GM03348 (cell line): Measurements from ENCODE around the gene RS1.
A peak's percentile ranks its signal among the peaks of the same experiment; 100 is the strongest.

Experiments used
- DNase-seq: peaks from one replicate; pipeline ENCODE4 v3.0.0; 2012; ENCODE audit warnings: low spot score

RS1 gene

DNA sequence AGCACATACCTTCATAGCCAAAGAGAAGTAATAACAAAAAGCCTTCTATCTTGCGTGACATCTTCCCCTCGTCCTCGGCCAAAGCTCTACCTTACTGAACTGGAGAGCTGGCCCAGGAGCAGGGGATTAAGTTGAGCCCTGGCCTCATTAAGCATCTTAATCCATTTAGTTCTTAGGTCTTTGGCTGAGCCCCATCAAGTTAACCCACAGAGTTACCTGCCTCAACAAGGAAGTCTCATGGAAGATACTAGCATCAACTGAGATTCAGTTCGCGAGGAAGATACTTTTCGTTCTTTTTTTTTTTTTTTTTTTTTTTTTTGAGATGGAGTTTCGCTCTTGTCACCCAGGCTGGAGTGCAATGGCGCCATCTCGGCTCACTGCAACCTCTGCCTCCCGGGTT lies at the start of gene RS1:
Gene RS1 (minus strand): TSS at position 101 of the 400 bp plus-strand sequence. CDS start 40 bp downstream, at position 61.
- DNase-seq: no peak

DNA sequence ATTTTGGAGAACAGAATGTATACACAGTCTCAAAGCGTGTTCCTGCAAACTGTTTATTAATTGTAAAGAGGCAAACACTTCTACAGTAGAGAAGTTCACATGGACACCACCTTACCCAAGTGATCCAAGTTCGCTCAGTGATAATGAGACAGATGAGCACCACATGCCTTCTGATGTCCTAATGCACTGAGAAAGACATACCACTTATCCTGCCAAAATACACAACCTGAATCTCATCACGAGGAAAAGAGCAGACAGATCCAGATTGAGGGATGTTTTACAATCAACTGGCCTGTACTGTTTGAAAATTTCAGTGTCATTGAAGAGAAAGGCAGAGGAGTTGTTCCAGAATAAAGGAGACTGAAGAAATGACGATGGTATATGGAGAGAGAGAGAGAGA lies 47.9 kb upstream of the RS1 start:
- DNase-seq: no peak

DNA sequence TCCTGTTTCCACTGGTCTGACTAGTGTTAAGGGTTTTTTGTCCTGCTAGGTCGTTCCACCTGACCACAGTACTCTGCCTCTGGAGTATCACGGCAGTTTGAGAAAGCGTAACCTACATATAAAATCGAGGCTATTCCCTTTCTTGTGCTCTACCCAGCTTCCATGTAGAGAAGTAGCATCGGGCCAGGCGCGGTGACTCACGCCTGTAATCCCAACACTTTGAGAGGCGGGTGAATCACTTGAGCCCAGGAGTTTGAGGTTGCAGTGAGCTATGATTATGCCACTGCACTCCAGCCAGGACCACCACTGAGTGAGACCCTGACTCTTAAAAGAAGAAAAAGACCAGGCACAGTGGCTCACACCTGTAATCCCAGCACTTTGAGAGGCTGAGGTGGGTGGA lies 43.0 kb upstream of the RS1 start:
- DNase-seq: no peak

DNA sequence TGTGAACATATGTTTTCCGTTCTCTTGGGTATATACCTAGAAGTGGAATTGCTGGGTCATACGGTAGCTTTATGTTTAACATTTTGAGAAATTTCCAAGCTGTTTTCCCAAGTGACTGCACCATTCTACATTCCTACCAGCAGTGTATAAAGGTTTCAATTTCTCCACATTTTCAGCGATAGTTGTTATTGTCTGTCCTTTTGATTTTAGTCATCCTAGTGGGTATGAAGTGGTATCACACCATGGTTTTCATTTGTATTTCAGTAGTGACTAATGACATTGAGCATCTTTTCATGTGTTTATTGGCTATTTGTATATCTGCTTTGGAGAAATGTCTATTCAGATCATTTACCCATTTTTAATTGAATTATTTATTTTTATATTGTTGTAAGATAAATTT lies 37.9 kb upstream of the RS1 start:
- no peak for DNase-seq

DNA sequence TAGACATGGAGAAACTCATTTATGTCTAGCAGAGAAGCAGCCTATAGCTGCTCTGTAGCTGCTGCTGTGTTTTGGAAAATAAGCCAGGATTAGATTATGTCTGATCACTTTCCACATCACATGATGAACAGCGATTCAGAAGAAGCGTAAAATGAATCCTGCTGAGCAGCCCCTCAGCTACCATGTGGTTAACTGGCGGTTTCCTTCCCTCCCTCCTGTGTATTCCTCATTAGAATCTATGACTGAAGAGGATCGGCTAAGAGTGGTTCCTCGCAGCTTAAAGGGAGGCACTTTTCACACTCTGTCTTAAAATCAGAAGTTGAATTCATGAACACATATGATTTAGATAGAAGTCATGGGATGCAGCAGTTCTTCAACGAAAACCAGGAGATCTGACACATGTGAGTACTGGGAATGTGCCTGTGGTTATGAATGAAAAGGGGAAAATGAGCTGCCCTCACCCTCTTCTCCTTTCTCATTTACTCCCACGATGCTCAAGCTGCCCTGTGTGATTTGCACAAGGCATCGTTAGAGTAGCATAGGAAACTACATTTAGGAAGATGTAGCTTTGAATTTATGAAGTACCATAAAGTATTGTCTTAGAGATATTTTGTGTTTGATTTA lies 35.6 kb upstream of the RS1 start, which contains the start of gene PPEF1:
Gene PPEF1 (plus strand): TSS at position 220 of the 624 bp plus-strand sequence. CDS start 136 bp downstream, at position 356.
- DNase-seq: no peak

DNA sequence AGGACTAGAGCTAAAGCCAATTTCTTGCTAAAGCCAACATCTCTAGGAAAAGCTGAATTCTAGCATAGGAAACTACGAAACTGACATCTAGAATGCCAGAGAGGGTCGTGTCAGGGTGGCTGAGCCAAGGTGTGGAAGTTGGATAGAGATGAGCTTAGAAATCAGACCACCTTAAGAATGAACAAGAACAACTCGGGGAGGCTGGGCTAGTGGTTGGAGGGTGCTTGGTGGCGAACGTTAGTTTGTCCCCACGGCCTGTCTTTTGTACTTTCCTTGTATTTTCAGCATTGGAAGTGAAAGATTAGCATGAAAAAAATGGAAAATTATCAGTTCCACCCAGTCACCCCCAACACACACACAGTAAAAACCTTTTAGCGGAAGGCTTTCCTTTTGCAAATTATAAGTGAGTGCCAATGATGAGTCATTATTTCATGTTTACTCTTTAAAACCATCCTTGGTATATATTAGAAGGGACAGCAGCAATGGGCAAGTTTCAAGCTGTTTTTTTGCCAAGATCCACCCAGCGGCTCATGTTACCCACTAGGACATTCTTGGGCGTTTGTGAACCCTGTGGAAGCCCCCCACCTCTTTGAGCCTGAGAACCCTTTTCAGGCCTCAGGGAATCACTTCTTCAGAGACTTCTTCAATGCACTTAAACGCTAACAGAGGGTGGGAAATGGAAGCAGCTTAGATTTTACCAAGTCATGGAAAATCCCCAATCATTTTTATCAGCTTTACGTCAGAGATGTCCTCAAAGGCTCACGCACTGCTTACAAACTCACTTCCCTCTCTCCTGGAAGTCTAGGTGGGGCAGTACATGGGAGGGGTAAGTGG lies 30.7 kb upstream of the RS1 start:
- DNase-seq: peak; percentile 4

DNA sequence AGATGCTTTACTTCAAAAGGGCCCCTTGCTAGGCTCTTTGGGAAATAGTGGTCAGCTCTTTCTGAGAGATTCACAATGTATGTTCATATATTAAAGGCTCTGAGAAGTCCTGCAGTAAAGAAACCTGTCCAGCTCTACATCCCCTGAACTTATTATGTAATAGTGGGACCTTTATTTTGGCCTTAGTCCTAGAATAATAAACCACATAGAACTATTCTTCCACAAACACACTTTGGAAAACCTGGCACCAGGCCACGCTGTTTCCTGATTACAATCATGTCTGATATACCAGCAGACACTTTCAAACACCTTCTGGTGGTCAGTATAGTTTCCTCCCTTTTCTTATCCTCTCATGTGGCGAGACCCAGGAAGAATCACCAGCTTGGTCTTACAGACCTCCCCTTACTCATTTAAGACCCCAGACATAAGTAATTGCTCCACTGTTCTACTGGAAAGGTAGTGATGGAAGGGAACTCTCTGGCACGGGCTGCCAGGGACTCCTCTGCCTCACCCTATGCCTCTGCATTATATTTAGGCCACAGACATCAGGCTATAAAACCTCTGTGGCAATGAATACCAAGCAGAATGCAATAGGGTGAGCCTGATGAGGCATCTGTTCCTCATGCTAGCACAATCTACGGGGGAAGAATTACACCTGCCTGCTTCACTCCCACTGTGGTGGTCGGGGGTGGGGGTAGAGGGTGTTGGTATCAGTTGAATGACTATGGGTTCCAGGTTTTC lies 29.9 kb upstream of the RS1 start:
- DNase-seq: no peak

DNA sequence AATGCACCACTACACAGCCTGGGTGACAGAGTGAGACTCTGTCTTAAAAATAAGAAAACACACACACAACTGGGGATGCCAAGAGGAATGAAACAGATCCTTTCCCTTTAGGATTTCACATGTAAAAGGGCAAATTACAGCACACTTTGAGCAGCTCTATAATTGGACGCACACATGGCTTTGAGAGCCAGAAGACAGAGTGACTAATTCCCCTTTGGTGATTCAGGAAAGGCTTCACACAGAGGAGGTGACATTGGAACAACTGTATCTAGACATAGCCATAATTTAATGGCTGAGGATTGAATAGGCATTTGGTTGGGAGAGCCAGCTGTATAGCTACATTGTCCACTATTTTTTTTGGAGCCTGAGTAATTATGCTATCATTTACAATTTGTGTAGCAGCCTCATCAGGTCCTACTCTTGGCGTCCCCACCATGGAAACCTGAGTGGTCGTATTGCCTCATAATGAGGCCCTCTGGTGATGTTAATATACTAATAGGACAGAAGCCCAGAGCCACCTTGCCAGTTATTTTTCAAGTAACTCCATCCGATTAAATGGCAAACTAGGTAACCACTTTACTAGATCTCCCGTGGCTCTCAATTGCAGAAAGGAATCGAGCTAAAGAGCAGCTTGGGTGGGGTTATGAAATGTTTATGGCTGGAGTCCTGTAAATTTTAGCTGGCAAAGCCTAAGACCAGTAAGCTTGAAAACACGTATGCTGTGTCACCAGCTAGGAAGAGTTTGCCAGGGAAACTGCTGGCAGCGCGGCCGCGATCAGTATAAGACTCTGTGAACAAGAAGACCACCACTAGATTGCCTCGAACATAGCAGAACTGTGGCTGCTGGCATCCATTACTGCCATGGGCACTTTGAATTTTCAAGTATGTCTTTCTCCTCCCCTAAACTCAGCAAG lies 27.1 kb upstream of the RS1 start:
- no peak for DNase-seq

DNA sequence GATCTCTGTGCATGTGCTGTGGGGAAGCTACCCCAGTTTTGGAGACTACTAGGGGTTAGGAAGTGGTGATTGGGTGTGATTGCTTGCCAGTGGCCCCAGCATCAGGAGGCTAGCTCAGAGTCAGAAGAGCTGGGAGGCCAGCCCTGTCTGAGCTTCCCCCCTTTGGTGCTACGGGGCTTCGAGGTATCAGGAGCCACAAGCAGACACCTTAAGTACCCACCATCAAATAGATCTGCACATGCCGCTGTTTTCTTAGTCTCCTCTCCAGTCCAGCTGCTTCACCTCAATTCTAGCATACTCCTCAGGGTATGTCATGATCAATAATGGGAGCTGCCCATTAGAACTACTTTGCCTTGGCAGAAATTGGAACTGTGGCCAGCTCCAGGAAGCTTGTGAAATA lies 24.7 kb upstream of the RS1 start:
- DNase-seq: no peak

DNA sequence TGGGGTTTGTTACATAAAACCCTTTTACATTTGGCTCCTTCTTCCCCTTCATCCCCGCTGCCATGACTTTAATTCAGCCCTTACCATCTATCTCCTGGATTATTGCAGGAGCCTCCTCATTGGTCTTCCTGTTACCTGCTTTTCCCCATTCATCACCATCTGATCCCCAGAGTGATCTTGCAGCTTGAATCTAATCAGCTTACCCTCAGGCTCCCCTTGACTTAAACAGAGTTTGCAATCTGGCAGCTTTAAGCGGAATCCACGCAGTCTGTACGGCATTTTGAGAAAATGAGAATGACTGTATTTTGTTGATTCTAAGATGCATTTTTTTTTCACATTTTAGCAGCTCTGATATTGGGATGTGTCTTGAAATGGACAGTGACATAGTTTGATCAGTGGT lies 20.6 kb upstream of the RS1 start:
- no peak for DNase-seq

DNA sequence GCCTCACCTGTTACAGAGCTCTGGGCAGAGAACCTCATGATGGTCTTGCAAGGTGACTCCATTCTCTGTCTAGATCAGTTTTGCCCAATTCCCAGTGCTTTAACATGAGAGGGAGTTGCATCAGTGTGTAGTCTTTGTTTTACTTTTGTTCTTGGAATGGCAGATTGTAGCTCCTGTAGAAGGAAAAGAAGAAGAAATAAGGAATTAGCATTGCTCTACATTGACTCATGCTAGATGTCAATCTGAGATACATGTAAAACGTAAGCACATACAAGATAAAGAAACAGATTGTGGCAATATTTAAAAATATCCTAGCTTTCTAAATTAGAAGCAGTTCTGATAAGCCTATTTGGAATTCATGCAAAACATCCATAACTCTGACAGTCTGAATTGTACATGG lies 19.5 kb upstream of the RS1 start:
- no peak for DNase-seq

DNA sequence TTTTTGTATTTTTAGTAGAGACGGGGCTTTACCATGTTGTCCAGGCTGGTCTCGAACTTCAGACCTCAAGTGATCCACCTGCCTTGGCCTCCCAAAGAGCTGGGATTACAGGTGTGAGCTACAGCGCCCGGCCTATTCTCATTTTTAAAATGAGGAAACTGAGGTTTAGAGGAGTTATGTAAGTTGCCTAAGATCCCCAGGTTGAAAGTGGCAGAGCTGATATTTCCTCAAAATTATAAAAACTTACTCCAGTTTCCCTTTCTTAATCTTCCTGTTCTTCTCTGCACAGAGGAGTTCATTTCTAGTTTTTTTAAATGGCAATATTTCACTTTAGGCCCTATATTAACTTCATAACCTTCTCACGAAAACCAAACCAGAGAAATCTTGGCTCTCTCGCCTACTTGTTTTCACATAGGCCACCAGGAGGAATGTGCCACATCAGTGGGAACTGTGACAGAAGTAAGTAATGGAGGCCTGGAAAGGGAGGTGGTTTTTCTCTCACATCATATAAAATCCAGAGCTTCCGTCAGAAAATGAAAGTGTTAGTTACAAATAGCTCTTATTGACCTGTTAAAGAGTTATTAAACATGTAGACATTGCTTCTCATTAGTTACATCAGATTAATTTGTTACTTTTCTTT lies 16.1 kb upstream of the RS1 start:
- no peak for DNase-seq

DNA sequence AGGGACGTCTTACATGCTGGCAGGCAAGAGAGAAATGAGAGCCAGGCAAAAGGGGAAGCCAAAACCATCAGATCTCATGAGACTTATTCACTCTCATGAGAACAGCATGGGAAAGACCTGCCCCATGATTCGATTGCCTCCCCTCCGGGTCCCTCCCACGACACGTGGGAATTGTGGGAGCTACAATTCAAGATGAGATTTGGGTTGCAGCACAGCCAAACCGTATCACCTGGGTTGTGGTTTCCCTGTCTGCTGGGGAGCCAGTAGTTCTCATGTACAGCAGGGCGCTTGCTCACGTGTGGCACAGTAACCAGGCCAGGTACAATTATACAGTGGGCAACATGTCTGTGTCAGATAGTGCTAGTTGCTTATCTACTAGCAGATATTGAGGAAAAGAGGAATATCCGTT lies 11.1 kb upstream of the RS1 start:
- no peak for DNase-seq

DNA sequence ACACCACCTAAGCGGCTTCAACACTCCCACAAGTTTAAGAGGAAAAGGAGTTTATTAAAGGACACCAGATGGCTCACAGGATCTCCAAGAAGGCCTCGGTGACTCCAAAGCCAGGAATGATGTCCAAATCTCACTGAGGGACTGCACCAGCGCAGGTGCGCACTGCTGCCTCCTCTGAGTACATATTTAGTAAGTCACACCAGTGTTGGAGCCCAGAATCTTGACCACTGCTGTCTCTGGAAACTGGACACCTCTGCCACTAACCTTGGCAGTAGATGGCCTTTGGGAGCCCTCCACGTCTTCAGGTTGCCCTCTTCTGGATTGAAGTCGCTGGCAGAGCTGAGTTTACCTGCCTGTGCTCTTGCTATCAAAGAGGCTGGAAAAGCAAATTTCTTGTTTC lies 10.1 kb upstream of the RS1 start:
- DNase-seq: no peak

DNA sequence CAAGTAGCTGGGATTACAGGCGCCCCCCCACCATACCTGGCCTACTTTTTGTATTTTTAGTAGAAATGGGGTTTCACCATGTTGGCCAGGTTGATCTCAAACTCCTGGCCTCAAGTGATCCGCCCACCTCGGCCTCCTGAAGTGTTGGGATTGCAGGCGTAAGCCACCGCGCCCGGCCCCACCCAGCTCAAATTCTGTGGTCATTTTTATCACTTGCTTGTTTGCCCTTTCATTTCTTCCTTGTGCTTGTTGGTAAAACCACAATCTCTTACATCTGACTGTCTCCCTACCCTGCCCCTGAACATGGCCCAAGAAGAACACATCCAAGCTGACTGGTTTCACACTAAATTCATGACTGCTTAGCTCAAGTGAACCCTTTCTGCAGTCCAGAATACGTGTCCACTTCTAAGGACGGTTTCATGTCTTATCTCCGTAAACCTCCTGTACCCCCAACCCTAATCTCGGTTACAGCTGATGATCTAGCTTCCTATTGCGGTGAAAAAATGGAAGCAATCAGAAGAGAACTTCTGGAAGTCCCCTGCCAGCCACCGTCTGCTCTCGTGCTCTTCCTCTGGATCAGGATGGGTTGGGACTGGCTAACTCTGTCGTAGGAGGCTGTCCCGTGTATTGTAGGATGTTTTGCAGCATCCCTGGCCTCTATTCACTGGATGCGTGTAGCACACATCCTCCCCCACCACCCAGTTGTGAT lies 5.4 kb upstream of the RS1 start:
- no peak for DNase-seq

DNA sequence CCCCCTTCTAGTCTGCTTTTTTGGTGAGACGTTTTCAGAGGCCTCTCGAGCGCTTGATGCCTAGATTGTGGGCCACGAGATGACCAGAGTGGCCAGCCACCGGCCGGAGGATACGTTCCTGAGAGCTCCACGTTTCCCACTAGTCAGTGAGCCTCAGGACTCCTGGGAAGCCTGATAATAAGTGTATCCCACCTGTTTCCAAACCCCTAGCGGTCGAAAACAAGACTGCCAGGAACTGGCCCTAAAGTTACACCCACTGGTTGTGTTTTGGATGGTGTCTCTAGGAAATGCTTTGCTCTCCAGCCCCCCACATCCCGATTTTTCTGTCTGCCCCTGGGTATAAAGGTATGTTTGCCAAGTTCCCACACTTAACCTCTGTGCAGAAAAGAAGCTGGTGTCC lies 4.6 kb upstream of the RS1 start:
- DNase-seq: peak; percentile 26

DNA sequence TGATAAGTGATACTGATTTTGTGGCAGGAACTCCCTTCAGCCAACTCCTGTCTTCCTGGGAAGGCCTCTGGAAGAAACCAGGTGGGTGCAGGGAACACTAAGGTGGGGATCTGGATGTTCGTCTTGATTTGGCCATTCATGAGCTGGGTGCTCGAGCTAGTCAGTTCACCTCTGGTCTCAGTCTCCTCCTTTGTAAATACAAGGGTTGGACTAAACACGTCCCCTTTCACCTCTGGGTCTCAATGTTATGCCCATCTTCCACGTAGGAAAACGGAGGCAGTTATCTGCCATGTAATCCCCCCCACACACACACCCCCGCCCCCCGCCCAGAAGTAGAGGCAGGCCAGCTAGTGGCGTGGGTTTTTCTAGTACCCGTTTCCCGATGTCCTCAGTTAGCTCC lies 4.1 kb upstream of the RS1 start:
- DNase-seq: no peak

DNA sequence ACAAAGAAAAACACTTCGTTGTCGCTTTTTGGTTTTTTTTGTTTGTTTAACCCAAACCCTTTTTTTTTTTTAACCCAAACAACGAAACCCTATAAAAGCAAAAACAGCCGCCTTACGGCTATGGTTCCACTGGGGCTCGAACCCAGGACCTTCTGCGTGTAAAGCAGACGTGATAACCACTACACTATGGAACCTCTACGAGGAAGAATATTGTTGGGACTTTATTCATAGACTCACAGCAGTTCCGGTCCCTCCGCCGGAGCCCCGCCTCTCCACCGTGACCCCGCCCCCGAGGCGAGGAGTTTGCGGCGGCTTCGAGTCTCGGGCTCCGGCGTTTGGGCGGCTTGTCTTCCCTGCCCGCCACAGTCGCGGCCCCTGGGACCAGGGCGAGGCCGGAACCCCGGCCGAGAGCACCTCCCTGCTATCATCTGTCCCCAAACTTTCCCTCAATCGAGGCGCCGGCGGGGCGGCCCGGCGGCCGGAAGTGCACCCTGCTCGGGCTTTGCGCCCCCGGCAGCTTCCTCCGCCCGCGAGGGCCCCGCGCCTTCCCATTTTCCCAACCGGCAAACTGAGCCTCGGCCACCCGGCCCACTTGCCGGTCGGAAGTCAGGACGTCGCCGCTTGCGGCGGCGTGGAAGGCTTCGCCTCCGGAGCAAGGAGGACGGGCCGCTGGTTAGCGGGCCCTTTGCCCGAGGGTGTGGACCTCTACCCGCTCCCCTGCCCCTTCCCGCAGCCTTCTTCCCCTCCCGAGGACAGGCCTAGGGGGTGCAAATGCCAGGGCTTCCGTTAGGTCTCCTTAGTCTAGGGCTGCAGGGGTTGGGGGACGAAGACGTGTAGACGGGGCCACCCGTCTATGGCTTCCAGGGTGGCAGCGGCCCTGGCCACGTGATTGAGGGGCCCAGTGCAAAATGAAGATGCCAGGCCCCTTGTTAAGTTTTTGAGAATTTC lies 3.2 kb upstream of the RS1 start:
- peak; percentile 90 for DNase-seq

DNA sequence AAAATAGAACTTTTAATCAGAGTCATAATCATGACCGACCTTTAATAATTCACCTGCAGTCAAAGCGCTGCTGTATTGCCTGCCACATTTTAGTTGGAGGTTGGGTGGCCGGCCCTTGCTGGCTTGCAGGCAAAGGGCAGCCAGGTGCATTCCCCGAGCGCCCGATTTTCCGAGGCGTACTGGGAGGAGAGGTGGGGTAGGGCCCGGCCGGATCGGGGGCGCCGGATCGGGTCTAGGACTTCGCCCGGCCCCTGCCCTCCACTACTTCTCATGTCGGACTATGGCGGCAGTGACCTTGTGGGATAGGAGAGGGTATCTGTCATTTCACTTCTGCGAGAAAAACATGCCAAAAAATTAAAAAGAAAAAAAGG lies 2.5 kb upstream of the RS1 start:
- DNase-seq: peak; percentile 16
